Iris pigment epithelial cell (primary cell): ENCODE measurements around the gene EIF3M.
"Not testable (repeated sequence)": the region's sequence is repeated elsewhere in the genome, so short reads cannot be mapped to it uniquely, and the experiment has no call there.

Experiments
- DNase-seq: peaks from one replicate; pipeline ENCODE4 v3.0.0-alpha.2; 2011; ENCODE audit warnings: low read depth

EIF3M gene

DNA sequence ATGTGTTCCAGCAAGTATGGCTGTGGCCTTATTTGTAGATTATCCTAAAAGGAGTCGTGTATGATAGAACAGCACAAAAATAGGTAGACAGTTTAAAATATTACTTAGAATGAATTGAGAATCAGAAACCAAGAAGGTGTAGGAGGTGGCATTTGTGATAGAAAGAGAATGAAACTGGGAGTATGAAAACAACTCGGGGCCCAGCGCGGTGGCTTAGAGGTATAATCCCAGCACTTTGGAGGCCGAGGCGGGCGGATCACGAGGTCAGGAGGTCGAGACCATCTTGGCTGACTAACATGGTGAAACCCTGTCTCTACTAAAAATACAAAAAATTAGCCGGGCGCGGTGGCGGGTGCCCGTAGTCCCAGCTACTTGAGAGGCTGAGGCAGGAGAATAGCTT lies 12.5 kb downstream of the EIF3M start:
- not testable (repeated sequence) for DNase-seq

DNA sequence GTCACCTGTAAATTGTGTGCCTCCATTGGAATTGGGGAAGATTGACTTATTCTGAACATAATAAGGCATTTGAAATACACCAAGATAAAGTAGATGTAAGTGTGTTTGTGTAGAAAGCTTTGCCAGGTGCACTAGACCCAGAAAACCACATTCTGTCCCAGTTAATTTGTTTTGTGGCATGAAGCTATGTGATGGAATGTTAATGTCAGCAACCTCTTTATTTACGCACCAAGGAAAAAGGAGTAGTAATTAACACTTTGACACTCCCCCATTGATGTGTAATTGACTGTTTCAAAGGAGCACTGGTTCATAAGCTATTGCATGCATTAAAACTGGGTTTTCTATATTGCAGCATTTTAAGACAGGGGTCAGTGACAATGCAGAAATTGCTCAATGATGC lies 14.3 kb downstream of the EIF3M start:
- DNase-seq = no peak

DNA sequence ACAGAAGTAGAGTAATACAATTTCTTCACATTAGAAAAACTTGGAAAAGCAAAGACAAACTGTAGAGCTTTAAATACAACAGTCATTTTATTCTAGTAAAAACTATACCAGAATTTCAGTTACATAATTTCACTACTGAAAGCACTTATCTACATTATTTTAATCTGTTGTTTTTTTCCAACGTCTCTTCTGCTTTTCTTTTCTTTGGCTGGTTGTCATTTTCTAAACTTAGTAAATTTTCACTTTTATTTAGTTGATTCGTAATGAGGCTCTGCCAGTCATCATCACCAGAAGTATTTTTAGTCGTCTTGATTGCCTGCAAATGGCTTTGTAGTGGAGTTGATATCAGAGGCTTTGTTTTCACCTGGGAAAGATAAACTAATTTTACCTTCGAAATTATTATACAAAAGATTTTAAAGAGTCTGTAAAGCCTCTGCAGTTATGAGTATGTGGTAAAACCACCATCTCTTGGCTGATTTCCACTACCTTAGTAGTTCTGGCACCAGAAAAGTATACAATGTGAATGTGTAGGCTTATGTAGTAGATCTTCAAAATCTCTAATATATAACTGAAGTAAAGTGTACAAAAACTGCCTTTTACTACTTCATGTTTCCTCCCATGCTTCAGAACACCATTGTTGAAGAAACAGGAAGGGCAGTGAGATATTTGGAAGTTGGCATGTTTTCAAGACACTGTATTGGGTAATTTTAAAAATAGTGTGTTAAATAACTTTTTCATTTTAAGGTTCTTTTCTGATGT lies 19.2 kb downstream of the EIF3M start:
- DNase-seq = peak; percentile 72

DNA sequence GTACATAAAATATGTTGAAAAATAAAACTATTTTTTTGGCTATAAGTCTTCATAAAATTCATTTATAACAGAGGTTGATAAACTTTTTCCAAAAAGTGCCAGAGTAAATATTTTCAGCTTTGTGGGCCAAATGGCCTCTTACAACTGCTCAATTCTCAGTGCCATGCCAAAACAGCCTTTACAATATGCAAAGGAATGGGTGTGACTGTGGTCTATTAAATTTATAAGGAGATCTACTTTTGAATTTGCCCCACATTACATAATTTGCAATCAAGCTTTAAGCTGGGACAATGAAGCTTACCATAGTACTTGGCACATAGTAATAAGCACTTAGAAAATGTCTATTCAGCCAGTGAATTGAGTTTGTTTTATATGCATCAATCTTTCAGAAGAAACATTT lies 22.6 kb downstream of the EIF3M start:
- DNase-seq = no peak

DNA sequence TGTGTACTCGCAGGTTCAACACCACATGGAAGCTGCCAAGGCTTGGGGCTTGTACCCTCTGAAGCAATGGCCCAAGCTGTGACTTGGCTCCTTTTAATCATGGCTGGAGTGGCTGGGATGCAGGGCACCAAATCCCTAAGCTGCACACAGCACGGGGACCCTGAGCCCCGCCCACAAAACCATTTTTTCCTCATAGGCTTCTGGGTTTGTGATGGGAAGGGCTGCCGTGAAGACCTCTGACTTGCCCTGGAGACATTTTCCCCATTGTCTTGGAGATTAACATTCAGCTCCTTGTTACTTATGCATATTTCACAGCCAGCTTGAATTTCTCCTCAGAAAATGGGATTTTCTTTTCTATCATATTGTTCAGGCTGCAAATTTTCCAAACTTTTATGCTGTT lies 25.2 kb downstream of the EIF3M start:
- DNase-seq = not testable (repeated sequence)

DNA sequence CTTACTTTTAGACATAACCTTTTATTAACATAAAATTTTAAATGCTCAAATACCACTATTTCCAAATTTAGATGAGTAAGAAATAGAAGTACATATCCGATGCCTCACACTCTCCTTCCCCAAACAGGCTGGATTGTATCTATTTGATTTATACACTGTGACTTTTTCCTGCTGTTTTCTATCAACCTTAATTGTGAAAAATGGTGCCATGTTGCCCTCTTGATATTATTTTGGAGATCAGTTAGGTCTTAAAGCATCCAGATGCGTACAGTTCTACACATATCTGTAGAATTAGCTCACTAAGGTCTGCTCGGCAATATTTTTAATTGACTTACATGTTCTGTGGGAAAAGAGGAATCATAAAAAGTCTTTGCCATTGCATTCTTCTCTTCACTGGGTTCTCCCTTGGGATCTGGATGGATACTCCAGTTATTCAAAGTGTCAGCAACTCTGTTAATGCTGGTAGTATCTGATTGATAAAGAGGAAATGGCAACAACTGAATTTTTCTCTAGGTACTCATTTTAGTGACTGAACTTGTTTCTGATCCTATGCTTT lies 27.2 kb downstream of the EIF3M start:
- no peak for DNase-seq

DNA sequence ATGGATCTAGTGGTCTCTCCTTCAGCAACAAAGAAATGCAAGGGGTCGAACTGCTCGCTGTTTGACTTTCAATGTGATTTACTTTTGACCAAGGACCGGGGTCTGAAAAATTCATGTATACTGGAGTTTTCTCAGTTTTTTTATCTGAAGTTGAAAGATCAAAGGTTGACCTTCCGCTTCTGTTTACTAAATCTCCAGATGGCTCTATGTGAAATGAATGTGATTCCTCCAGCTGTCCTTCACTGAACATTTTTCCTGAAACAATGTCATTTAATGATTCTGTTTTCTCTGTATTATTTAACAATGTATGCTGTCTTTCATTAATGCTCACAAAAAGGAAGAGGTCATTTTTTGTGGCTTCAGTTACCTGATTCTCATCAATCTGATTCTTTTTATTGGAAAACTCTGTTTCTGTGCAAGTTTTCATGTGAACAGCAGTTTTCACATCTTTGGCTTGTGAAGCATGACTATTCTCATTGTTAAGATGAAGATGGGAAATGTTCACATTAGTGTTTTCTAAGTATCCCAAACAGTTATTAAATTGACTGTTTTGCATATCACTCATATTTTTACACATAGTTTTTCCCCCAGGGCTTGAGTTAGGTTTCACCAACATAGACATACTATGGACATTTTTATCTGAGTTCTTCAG lies 30.0 kb downstream of the EIF3M start:
- no peak for DNase-seq

DNA sequence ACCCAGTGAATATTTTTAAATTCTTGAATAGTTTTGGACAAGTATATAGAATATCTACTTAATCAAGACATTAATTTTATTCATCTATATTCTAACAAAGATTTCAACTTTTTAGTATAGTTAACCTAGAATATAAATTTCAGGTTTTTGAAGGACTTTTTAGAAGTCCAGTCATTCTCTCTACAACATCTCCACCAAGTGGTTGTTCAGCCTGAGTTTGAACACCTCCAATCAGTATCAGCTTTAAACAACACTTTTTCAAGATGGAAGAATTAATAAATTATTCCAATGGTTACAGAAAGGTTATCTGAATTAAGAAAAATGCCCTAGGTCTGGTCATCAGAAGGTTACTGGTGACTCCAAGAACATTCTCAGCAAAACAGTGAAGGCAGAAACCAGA lies 31.8 kb downstream of the EIF3M start:
- DNase-seq = peak; percentile 11

DNA sequence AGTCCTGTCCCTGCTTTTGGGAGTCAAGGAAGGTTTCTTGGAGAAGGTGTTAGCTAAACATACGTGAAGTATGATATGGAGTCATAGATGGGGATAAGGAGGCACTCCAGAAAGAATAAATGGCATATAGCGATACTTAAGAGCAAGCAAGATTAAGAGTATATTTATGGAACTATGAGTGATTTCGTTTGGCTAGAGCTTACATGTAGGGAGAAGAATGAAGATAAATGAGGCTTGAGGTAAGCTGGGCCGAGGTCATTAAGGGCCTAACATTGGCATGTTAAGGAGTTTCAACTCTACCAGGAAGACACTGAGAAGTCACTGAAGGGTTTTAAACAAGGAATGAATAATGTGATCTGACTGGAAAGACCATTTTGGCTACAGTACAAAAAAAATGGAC lies 33.3 kb downstream of the EIF3M start:
- DNase-seq = no peak

DNA sequence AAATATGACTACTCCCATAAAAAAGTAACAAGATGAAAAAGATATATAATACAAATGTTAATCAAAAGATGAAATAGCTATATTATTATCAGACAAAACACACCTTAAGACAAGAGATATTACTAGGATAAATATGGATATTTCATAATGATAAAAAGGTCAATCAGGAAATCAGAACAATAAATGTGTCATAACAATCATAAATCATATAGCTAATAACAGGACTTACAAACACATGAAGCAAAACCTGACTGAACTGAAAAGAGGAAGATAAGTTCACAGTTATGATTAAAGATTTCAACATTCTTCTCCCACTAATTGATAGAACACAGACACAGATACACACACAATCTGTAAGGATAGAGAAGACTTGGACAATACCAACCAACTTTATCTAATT lies 47.2 kb downstream of the EIF3M start:
- no peak for DNase-seq

DNA sequence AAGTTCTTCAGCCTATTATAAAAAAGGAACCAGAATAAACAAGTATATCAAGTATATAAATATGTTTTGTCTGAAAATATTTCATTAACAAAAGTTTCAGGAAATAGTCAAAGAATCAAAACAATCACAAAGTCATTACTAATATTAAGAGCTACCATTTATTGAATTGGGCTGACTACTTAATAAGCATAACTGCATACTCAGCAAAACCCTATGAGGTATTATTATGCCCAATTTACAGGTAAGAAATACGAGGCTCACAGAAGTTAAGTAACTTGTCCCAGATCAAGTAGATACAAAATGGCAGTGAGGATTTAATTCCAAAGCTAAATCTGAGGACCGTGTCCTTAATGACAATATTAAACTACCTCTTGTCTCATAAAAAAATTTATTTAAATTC lies 52.2 kb downstream of the EIF3M start:
- no peak for DNase-seq

DNA sequence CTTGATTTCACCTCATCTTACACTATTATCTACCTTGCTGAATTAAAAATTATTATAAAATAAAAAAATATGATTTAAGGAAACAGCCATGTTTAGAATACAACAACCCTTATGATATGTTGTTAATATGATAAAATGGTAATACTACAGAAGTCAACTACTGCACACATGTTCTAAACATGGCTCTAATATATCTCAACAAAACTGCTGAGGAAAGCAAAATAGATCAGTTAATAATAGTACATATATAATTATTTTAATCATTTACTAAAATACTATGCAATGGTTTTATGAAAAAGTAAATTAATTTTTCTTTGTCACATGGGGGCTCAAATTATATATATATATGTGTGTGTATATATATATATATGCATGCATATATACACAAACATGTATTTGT lies 57.7 kb downstream of the EIF3M start:
- no peak for DNase-seq

DNA sequence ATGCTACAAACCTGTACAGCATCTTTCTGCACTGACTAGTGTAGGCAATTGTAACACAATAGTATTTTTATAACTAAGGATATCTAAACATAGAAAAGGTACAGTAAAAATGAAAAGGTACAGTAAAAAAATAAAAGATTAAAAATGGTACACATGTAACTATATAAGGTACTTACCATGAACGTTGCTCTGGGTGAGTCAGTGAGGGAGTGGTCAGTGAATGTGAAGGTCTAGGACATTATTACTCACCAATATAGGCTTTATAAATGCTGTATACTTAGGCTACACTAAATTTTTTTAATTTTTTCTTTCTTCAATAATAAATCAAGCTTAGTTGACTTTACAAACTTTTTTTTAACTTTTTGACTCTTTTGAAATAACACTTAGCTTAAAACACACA lies 59.9 kb downstream of the EIF3M start:
- DNase-seq = peak; percentile 51
